ENCODE data around the gene MAL.

MAL gene

GRCh38 chr2:95031076-95031725, 5.7 kb downstream of the MAL start:
- TF ChIP-seq FOXP2 (optimal IDR thresholded peaks at IDR 0.05; ENCODE audit: borderline replicate concordance, extremely low read depth, extremely low read length, insufficient read depth): no peak
- TF ChIP-seq SIN3A (IDR thresholded peaks at IDR 0.05; ENCODE audit: borderline replicate concordance, insufficient read depth, low read length): no peak
- no peak for TF ChIP-seq TAF1 (IDR thresholded peaks at IDR 0.05; ENCODE audit: borderline replicate concordance, insufficient read depth, low read length)
- TF ChIP-seq REST (IDR thresholded peaks at IDR 0.05; ENCODE audit: insufficient read depth in 1 of 2, low read depth in 2 of 2, low read length in 2 of 2): no peak
- no peak for TF ChIP-seq POLR2AphosphoS5 (IDR thresholded peaks at IDR 0.05; ENCODE audit: low read depth, low read length)

GRCh38 chr2:95031726-95032116, 6.2 kb downstream of the MAL start:
- TF ChIP-seq REST (IDR thresholded peaks at IDR 0.05; ENCODE audit: insufficient read depth in 1 of 2, low read depth in 2 of 2, low read length in 2 of 2) (no peak), POLR2AphosphoS5 (IDR thresholded peaks at IDR 0.05; ENCODE audit: low read depth, low read length) (no peak), SIN3A (IDR thresholded peaks at IDR 0.05; ENCODE audit: borderline replicate concordance, insufficient read depth, low read length) (no peak), FOXP2 (optimal IDR thresholded peaks at IDR 0.05; ENCODE audit: borderline replicate concordance, extremely low read depth, extremely low read length, insufficient read depth) (no peak), TAF1 (IDR thresholded peaks at IDR 0.05; ENCODE audit: borderline replicate concordance, insufficient read depth, low read length) (no peak)

GRCh38 chr2:95032341-95032740, 6.8 kb downstream of the MAL start:
- TF ChIP-seq REST (IDR thresholded peaks at IDR 0.05; ENCODE audit: insufficient read depth in 1 of 2, low read depth in 2 of 2, low read length in 2 of 2) (no peak), TAF1 (IDR thresholded peaks at IDR 0.05; ENCODE audit: borderline replicate concordance, insufficient read depth, low read length) (no peak), FOXP2 (optimal IDR thresholded peaks at IDR 0.05; ENCODE audit: borderline replicate concordance, extremely low read depth, extremely low read length, insufficient read depth) (no peak), POLR2AphosphoS5 (IDR thresholded peaks at IDR 0.05; ENCODE audit: low read depth, low read length) (no peak), SIN3A (IDR thresholded peaks at IDR 0.05; ENCODE audit: borderline replicate concordance, insufficient read depth, low read length) (no peak)

- TF ChIP-seq FOXP2 (optimal IDR thresholded peaks at IDR 0.05; ENCODE audit: borderline replicate concordance, extremely low read depth, extremely low read length, insufficient read depth) (no peak), SIN3A (IDR thresholded peaks at IDR 0.05; ENCODE audit: borderline replicate concordance, insufficient read depth, low read length) (no peak), POLR2AphosphoS5 (IDR thresholded peaks at IDR 0.05; ENCODE audit: low read depth, low read length) (no peak)
These were observed 7.5 kb downstream of the MAL start for GRCh38 chr2:95032868-95033603.

GRCh38 chr2:95034221-95034620, 8.7 kb downstream of the MAL start:
- TF ChIP-seq REST (IDR thresholded peaks at IDR 0.05; ENCODE audit: insufficient read depth in 1 of 2, low read depth in 2 of 2, low read length in 2 of 2) (no peak), POLR2AphosphoS5 (IDR thresholded peaks at IDR 0.05; ENCODE audit: low read depth, low read length) (no peak), SIN3A (IDR thresholded peaks at IDR 0.05; ENCODE audit: borderline replicate concordance, insufficient read depth, low read length) (no peak), TAF1 (IDR thresholded peaks at IDR 0.05; ENCODE audit: borderline replicate concordance, insufficient read depth, low read length) (no peak), FOXP2 (optimal IDR thresholded peaks at IDR 0.05; ENCODE audit: borderline replicate concordance, extremely low read depth, extremely low read length, insufficient read depth) (no peak)
